BLaER1 treated with 17β-estradiol and CSF1 and Interleukin-3, amounts not matched to agents 10 nM and 100 nM (cell line): ENCODE measurements around the gene PRKCA.
"Not testable (repeated sequence)": the region's sequence is repeated elsewhere in the genome, so short reads cannot be mapped to it uniquely, and the experiment has no call there.

ENCODE experiments used
- H3K27ac ChIP-seq, 11 experiments: shearing (Covaris generic); formaldehyde crosslinking; 2 replicates each; pipeline ENCODE4 v1.8.1; 2022
- H3K27me3 ChIP-seq, 11 experiments: shearing (Covaris generic); formaldehyde crosslinking; 2 replicates each; pipeline ENCODE4 v1.8.1; 2022
- H3K36me3 ChIP-seq, 11 experiments: shearing (Covaris generic); formaldehyde crosslinking; 2 replicates each; pipeline ENCODE4 v1.8.1; 2022
- H3K4me1 ChIP-seq, 10 experiments: shearing (Covaris generic); formaldehyde crosslinking; 2 replicates each; pipeline ENCODE4 v1.8.1; 2022
- H3K4me2 ChIP-seq, 11 experiments: shearing (Covaris generic); formaldehyde crosslinking; 2 replicates each; pipeline ENCODE4 v1.8.1; 2022
- H3K4me3 ChIP-seq, 10 experiments: shearing (Covaris generic); formaldehyde crosslinking; 2 replicates each; pipeline ENCODE4 v1.8.1; 2022
- H3K9ac ChIP-seq, 11 experiments: shearing (Covaris generic); formaldehyde crosslinking; 2 replicates each; pipeline ENCODE4 v1.8.1; 2022
- H3K9me3 ChIP-seq, 11 experiments: shearing (Covaris generic); formaldehyde crosslinking; replicated peaks in 1 of 11; 2 replicates each; pipeline ENCODE4 v1.8.1; 2022
- H4K20me1 ChIP-seq, 11 experiments: shearing (Covaris generic); formaldehyde crosslinking; 2 replicates each; pipeline ENCODE4 v1.8.1; 2022
- Cebpa-rat ChIP-seq, 11 experiments: shearing (Covaris generic); IDR thresholded peaks; 2 replicates each; pipeline ENCODE4 v1.8.1; 2022

The PRKCA gene

DNA sequence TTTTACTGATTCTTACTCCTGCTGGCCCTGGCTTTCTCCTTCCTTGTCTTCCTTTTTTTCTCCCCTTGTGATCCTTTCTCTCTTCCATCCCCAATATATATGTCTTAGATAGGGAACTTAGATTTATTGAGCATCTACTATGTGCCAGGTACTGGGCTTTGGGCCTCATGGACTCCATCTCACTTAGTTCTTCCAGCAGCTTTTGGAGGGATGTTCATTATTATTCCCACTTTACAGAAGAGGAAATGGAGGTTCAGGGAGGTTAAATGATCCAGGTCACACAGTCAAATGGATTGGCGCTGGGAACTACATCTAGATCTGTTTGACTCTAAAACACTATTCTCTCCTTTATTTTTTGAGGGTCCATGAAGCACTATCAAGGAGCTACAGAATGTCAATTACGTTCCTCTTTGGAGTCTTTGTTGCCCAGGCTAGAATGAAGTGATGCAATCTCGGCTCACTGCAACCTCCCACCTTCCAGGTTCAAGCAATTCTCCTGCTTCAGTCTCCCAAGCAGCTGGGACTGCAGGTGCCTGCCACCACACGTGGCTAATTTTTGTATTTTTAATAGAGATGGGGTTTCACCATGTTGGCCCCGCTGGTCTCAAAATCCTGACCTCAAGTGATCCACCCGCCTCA lies 19.0 kb upstream of the PRKCA start:
- TF ChIP-seq Cebpa-rat (IDR thresholded peaks at IDR 0.05): no peak
- no peak overlapping the region for H3K4me2 ChIP-seq
- no peak overlapping the region for H3K9ac ChIP-seq
- no peaks in the 10 kb centered on the region for H4K20me1 ChIP-seq
- H3K27me3 ChIP-seq: no peaks in the 10 kb centered on the region
- no peak overlapping the region for H3K27ac ChIP-seq
- no peak overlapping the region for H3K4me3 ChIP-seq
- H3K36me3 ChIP-seq: no peaks in the 10 kb centered on the region
- H3K4me1 ChIP-seq: peaks cover 0 to 9% (median 6%) of the 10 kb centered on the region in 10 experiments; a peak in 10 of 20 replicates
- H3K9me3 ChIP-seq: no peaks in the 10 kb centered on the region

DNA sequence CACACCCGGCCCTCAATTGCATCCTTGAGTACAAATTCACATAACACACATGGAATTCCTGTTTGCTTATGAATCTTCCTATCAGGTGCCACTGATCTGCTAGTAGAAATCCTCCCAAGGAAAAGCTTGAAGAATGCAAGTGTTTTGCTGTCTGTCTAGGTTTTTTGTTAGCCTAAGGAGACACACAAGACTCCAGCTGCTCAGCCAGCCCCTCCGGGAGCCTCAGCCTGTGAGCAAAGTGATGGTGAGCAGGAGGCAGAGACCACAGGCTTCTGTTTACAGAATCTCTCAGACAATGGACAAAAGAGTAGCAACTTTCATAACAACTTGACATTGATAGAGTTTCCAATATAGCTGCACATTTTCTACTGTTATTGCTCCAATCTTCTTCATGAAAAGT lies 18.4 kb upstream of the PRKCA start:
- TF ChIP-seq Cebpa-rat (IDR thresholded peaks at IDR 0.05): no peak
- H3K9me3 ChIP-seq: no peaks in the 10 kb centered on the region
- H3K9ac ChIP-seq: no peak overlapping the region
- no peaks in the 10 kb centered on the region for H3K27me3 ChIP-seq
- peaks cover 0 to 9% (median 6%) of the 10 kb centered on the region in 10 experiments; a peak in 10 of 20 replicates for H3K4me1 ChIP-seq
- no peaks in the 10 kb centered on the region for H4K20me1 ChIP-seq
- no peak overlapping the region for H3K4me2 ChIP-seq
- no peak overlapping the region for H3K27ac ChIP-seq
- no peak overlapping the region for H3K4me3 ChIP-seq
- H3K36me3 ChIP-seq: no peaks in the 10 kb centered on the region

DNA sequence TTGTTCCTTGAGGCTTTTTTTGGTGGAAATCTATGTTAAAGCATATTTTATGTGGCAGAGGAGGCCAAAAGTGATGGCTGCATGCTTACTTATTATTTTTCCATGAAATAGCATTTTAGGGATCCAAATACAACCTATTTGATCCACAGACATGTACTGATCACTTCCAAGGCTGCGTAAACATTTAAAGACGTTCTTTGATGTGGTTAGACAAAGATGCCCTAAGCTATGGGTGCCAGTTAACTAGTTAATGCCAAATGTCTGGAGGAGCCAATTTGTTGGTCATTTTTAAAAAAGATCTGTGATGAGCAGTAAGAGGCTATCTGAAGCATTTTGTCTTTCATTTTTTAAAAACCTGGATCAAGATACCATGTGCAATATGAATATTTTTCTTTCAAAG lies 17.3 kb upstream of the PRKCA start:
- Histone ChIP-seq H3K27me3 (no peaks in the 10 kb centered on the region), H3K36me3 (no peaks in the 10 kb centered on the region), H3K9me3 (no peaks in the 10 kb centered on the region), H4K20me1 (no peaks in the 10 kb centered on the region), H3K9ac (no peak overlapping the region), H3K4me2 (no peak overlapping the region), H3K4me3 (no peak overlapping the region), H3K27ac (no peak overlapping the region), H3K4me1 (peaks cover 0 to 9% (median 6%) of the 10 kb centered on the region in 10 experiments; a peak in 10 of 20 replicates)
- TF ChIP-seq Cebpa-rat (IDR thresholded peaks at IDR 0.05): no peak

DNA sequence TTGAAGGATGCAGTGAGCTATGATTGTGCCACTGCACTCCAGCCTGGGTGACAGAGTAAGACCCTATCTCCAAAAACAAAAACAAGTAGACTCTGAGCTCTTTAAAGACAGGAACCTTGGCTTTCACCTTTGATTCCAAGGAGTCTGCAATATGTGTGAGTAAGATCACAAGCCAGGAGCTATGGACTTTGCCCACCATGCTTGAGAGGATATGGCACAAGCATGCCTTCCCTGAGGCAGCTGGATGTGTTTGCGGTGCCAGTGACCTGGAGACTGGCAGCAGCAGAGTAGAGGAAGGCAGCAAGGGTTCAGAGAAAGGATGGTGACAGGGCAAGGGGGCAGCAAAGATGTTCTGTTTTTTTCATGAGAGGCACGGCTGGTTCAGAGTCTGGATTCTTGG lies 14.5 kb upstream of the PRKCA start:
- Histone ChIP-seq H3K36me3 (no peaks in the 10 kb centered on the region), H3K4me2 (0 out of 22 replicates have a peak overlapping the region, but pooled peaks of 1 of the 11 experiments have one; percentile 9), H3K4me3 (no peak overlapping the region), H3K9ac (no peak overlapping the region), H4K20me1 (no peaks in the 10 kb centered on the region), H3K27ac (no peak overlapping the region), H3K9me3 (no peaks in the 10 kb centered on the region), H3K4me1 (peaks cover 0 to 9% (median 6%) of the 10 kb centered on the region in 10 experiments; a peak in 10 of 20 replicates), H3K27me3 (no peaks in the 10 kb centered on the region)
- TF ChIP-seq Cebpa-rat (IDR thresholded peaks at IDR 0.05): no peak

DNA sequence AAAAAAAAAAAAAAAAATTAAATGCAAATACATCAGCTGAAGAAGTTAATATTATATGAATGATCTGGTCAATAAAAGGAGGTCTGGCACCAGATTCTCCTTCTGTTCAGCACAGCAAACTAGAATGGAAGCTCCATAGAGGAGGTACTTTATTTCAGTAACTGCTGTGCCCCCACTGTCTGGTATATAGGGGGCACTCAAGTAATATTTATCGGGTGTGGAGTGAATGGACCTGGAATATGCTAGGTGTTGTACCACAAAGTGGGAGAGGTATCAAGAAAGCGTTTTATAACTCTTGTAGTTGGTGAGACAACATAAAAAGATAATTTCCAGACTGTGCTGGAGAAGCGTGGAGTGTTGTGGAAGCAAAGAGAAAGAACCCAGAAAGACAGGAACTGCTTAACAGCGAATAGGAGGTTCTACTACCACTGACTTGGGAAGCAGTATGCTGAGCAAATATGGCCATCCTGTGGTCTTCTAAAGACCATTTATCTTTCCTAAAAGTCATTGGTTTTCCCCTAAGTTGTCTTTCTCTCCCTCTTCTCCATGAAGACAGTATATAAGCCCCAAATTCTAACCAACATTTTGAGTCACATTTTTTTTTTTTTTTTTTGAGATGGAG lies 12.2 kb upstream of the PRKCA start:
- Histone ChIP-seq H3K9ac (no peak overlapping the region), H3K27ac (no peak overlapping the region), H3K4me1 (peaks cover 0 to 9% (median 6%) of the 10 kb centered on the region in 10 experiments; a peak in 10 of 20 replicates), H3K27me3 (no peaks in the 10 kb centered on the region), H3K4me2 (no peak overlapping the region), H4K20me1 (no peaks in the 10 kb centered on the region), H3K9me3 (no peaks in the 10 kb centered on the region), H3K4me3 (no peak overlapping the region), H3K36me3 (no peaks in the 10 kb centered on the region)
- no peak for TF ChIP-seq Cebpa-rat (IDR thresholded peaks at IDR 0.05)

DNA sequence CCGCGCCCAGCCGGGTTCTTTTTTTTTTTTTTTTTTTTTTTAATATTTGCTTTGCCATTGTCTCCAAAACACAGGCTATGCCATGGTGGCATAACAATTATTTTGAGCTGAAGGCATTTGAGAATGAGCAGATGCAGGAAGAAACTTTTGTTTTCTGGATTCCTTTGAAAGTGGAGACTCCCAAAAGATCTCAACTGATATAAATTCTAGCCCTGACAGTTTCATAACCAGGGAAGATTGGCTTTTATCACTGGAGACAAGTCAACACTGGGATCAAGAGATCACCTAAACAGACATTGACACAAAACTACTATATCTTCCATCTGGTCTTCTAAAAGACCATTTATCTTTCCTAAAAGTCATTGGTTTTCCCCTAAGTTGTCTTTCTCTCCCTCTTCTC lies 10.1 kb upstream of the PRKCA start:
- no peak for TF ChIP-seq Cebpa-rat (IDR thresholded peaks at IDR 0.05)
- Histone ChIP-seq H3K36me3 (no peaks in the 10 kb centered on the region), H3K27me3 (no peaks in the 10 kb centered on the region)

DNA sequence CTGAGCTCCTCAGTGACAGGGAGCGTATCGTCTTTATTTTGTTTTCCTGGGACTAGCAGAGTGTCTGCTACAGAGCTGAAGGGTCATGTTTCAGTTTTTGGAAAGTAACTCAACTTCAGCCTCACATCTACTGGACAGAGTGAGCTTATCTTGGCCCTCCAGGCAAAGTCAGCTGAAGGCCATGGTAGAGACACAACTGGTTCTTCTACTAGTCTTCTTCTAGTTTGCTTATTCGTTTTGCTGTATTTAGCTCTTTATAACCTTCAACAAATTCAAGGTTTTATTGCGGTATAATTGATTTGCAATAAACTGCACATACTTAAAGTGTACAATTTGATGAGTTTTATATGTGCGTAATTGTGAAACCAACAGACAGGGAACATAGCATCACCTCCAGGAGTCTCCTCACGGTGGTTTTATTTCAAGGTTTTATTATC lies 6.1 kb upstream of the PRKCA start:
- Histone ChIP-seq H3K27me3 (peaks cover 0 to 8% (median 1%) of the 10 kb centered on the region in 11 experiments; a peak in 10 of 22 replicates), H3K9ac (no peak overlapping the region), H3K27ac (no peak overlapping the region), H3K4me3 (no peak overlapping the region), H3K9me3 (no peaks in the 10 kb centered on the region), H3K4me2 (no peak overlapping the region), H3K4me1 (peaks cover under 1 to 8% (median 2%) of the 10 kb centered on the region in 10 experiments; a peak in 16 of 20 replicates), H4K20me1 (peaks cover 0 to 6% (median 0%) of the 10 kb centered on the region in 11 experiments; a peak in 1 of 22 replicates), H3K36me3 (no peaks in the 10 kb centered on the region)
- no peak for TF ChIP-seq Cebpa-rat (IDR thresholded peaks at IDR 0.05)

More for the DNA sequence above, 10.1 kb upstream of the PRKCA start:
- no peaks in the 10 kb centered on the region for H3K9me3 ChIP-seq
- no peak overlapping the region for H3K9ac ChIP-seq
- H3K4me1 ChIP-seq: peaks cover 0 to 6% (median 0%) of the 10 kb centered on the region in 10 experiments; a peak in 2 of 20 replicates
- H3K4me2 ChIP-seq: no peak overlapping the region
- H4K20me1 ChIP-seq: no peaks in the 10 kb centered on the region
- H3K27ac ChIP-seq: no peak overlapping the region
- no peak overlapping the region for H3K4me3 ChIP-seq

DNA sequence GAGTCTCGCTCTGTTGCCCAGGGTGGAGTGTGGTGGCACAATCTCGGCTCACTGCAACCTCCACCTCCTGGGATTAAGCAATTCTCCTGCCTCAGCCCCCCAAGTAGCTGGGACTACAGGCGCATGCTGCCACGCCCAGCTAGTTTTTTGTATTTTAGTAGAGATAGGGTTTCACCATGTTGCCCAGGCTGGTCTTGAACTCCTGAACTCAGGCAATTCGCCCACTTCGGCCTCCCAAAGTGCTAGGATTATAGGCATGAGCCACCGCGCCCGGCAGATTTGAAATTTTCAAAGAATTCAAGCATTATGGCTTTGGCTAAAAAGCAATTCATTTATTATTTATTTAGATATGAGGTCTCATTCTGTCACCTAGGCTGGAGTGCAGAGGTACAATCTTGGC lies 5.0 kb upstream of the PRKCA start:
- not testable (repeated sequence) for H3K36me3 ChIP-seq, H3K4me2 ChIP-seq, H4K20me1 ChIP-seq, H3K9ac ChIP-seq, H3K27ac ChIP-seq, H3K9me3 ChIP-seq, H3K4me3 ChIP-seq
- H3K4me1 ChIP-seq: peaks cover 7 to 13% (median 8%) of the 10 kb centered on the region in 10 experiments; a peak in 17 of 20 replicates
- peaks cover 0 to 13% (median 5%) of the 10 kb centered on the region in 11 experiments; a peak in 11 of 22 replicates for H3K27me3 ChIP-seq

DNA sequence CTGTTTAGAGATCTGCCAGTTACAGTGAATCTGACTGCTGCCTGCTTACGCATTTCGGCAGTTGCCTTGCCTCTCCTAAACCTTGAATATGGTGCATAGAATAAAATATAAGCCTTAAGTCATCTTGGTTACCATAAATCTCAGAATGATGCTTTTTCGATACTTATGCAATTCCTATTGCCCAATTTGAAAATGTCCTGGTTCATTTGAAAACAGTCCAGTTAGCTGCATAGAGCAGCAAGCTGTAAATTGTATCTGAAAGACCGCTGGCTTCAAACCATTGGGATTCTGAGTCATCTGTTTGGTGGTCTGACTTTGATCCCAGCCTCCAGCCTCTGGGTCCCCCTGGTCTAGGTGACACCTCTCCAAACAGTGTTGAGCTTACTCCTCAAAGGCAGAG lies 2.7 kb upstream of the PRKCA start:
- Histone ChIP-seq H4K20me1 (peaks cover 0 to 21% (median 7%) of the 10 kb centered on the region in 11 experiments; a peak in 10 of 22 replicates), H3K27ac (no peak overlapping the region), H3K9ac (no peak overlapping the region), H3K9me3 (no peaks in the 10 kb centered on the region), H3K27me3 (peaks cover 0 to 13% (median 5%) of the 10 kb centered on the region in 11 experiments; a peak in 11 of 22 replicates), H3K4me2 (no peak overlapping the region), H3K36me3 (no peaks in the 10 kb centered on the region), H3K4me3 (no peak overlapping the region), H3K4me1 (peaks cover 13 to 26% (median 21%) of the 10 kb centered on the region in 10 experiments)
- no peak for TF ChIP-seq Cebpa-rat (IDR thresholded peaks at IDR 0.05)
